Endothelial cell of umbilical vein (primary cell): ENCODE data around the gene GRAMD2B. TPM values are rescaled to one million over a fixed set of nuclear protein-coding genes. Genes with fewer than 3 reads are reported as not detected.
A peak's percentile ranks its signal among the peaks of the same experiment; 100 is the strongest.

ENCODE experiments used
- BruUV-seq: library from RNA; stranded (reverse); fragments of 400-500 nt; replicated peaks from 2 replicates; lab custom pipeline; 2021; lab: Mats Ljungman, UMichigan
- CTCF ChIA-PET: fragments of 300-600, 350-600 bp; sonication (Branson Sonifier 250); formaldehyde crosslinking; loops from one replicate; lab custom pipeline; 2021; ENCODE audit warnings: antibody characterized with exemption, inconsistent platforms; lab: Charles Lee
- POLR2A ChIA-PET: fragments of 300-600, 350-600 bp; sonication (Branson Sonifier 250); formaldehyde crosslinking; loops from one replicate; lab custom pipeline; 2021; ENCODE audit warnings: antibody characterized with exemption, inconsistent platforms; lab: Charles Lee
- DNase-seq: peaks from one replicate; pipeline ENCODE4 v3.0.0-alpha.2; 2011; ENCODE audit warnings: low read depth, low spot score
- FAIRE-seq: peaks from 2 replicates; lab custom pipeline; 2011; peaks lifted over from hg19 to GRCh38; lab: Jason Lieb, UNC
- H2AFZ ChIP-seq: 2 replicates; pipeline ENCODE4 v1.6.0; 2012; ENCODE audit warnings: low read depth, low read length, control low read depth, inconsistent platforms
- H3K27ac ChIP-seq: 2 replicates; pipeline ENCODE4 v1.5.1; 2011; ENCODE audit warnings: low read depth, mild to moderate bottlenecking, control low read depth, low read length, moderate library complexity; ENCODE audit not compliant: insufficient read depth
- H3K27me3 ChIP-seq, 2 experiments: 2 replicates each; pipeline versions ENCODE4 v1.6.0 to v1.6.1; 2011; ENCODE audit warnings: low read length in 2 of 2, mixed read lengths in 1 of 2; ENCODE audit not compliant: control insufficient read depth in 2 of 2, insufficient read depth in 2 of 2
- H3K36me3 ChIP-seq, 2 experiments: 2 replicates in 1 of 2; 3 replicates in 1 of 2; pipeline ENCODE4 v1.5.1; 2011; ENCODE audit warnings: low read length in 2 of 2, mild to moderate bottlenecking in 1 of 2, moderate library complexity in 1 of 2; ENCODE audit not compliant: control insufficient read depth in 2 of 2, insufficient read depth in 2 of 2; ENCODE audit errors: extremely low read depth in 1 of 2
- H3K4me1 ChIP-seq: 3 replicates; pipeline ENCODE4 v1.5.1; 2011; ENCODE audit warnings: mild to moderate bottlenecking, low read length; ENCODE audit not compliant: control insufficient read depth, insufficient read depth; ENCODE audit errors: extremely low read depth
- H3K4me2 ChIP-seq: 2 replicates; pipeline ENCODE4 v1.6.1; 2011; ENCODE audit warnings: low read length, control low read depth, mixed read lengths; ENCODE audit not compliant: insufficient read depth
- H3K4me3 ChIP-seq, 3 experiments: fragments of 200-600 bp in 1 of 3; sonication (generic), shearing (Covaris generic) in 1 of 3; replicated peaks in 1 of 3; 2 replicates each; pipeline ENCODE4 v1.5.1; 2011 to 2016; ENCODE audit warnings: control low read depth in 3 of 3, low read length in 3 of 3, mild to moderate bottlenecking in 2 of 3, inconsistent platforms in 1 of 3, low read depth in 1 of 3, moderate library complexity in 1 of 3; ENCODE audit not compliant: insufficient read depth in 1 of 3
- H3K79me2 ChIP-seq: 2 replicates; pipeline ENCODE4 v1.6.0; 2012; ENCODE audit warnings: low read length, inconsistent platforms; ENCODE audit not compliant: control insufficient read depth, insufficient read depth
- H3K9ac ChIP-seq: replicated peaks from 2 replicates; pipeline ENCODE3; 2011; ENCODE audit warnings: low read length, control low read depth; ENCODE audit not compliant: insufficient read depth; ENCODE audit errors: extremely low read depth
- H3K9me1 ChIP-seq: replicated peaks from 3 replicates; pipeline ENCODE4 v1.6.0; 2011; ENCODE audit warnings: mild to moderate bottlenecking, low read length; ENCODE audit not compliant: control insufficient read depth, insufficient read depth; ENCODE audit errors: extremely low read depth
- H3K9me3 ChIP-seq: replicated peaks from 2 replicates; pipeline ENCODE4 v1.5.1; 2012; ENCODE audit warnings: low read length, inconsistent platforms; ENCODE audit not compliant: control insufficient read depth, insufficient read depth
- H4K20me1 ChIP-seq: replicated peaks from 2 replicates; pipeline ENCODE3; 2011; ENCODE audit warnings: mild to moderate bottlenecking, low read length; ENCODE audit not compliant: control insufficient read depth, insufficient read depth; ENCODE audit errors: extremely low read depth
- CTCF ChIP-seq, 2 donors: IDR thresholded peaks; 1 replicate in 1 of 2; 2 replicates in 1 of 2; pipeline ENCODE4 v1.5.1; 2011; ENCODE audit warnings: low read length in 2 of 2, mild to moderate bottlenecking in 2 of 2, moderate library complexity in 2 of 2, control low read depth in 1 of 2, inconsistent platforms in 1 of 2, low read depth in 1 of 2; ENCODE audit not compliant: insufficient read depth in 1 of 2; ENCODE audit errors: extremely low read depth in 1 of 2
- EZH2 ChIP-seq: IDR thresholded peaks from 2 replicates; pipeline ENCODE4 v1.6.1; 2012; ENCODE audit warnings: borderline replicate concordance, low read depth, mild to moderate bottlenecking, moderate library complexity, low read length, inconsistent platforms; ENCODE audit not compliant: severe bottlenecking
- FOS ChIP-seq: IDR thresholded peaks from 2 replicates; pipeline ENCODE4 v1.6.1; 2011; ENCODE audit warnings: mild to moderate bottlenecking, low read length, moderate library complexity, borderline replicate concordance; ENCODE audit not compliant: insufficient read depth
- GATA2 ChIP-seq: IDR thresholded peaks from 2 replicates; pipeline ENCODE4 v1.7.0; 2011; ENCODE audit warnings: low read depth, mild to moderate bottlenecking, moderate library complexity, mixed read lengths, low read length; ENCODE audit not compliant: insufficient read length, insufficient read depth
- JUN ChIP-seq: IDR thresholded peaks from 2 replicates; pipeline ENCODE4 v1.6.1; 2011; ENCODE audit warnings: borderline replicate concordance, low read depth; ENCODE audit not compliant: insufficient read length, insufficient read depth
- MAX ChIP-seq: IDR thresholded peaks from 2 replicates; pipeline ENCODE4 v1.6.1; 2011; ENCODE audit not compliant: insufficient read depth, insufficient read length
- MYC ChIP-seq: IDR thresholded peaks from one replicate; pipeline ENCODE4 v1.6.1; 2011; ENCODE audit warnings: mild to moderate bottlenecking, low read depth, low read length
- POLR2A ChIP-seq: IDR thresholded peaks from 2 replicates; pipeline ENCODE4 v1.6.1; 2012; ENCODE audit warnings: low read depth, mild to moderate bottlenecking, control low read depth, low read length
- POLR2AphosphoS5 ChIP-seq: IDR thresholded peaks from 2 replicates; pipeline ENCODE4 v1.6.1; 2012; ENCODE audit warnings: low read depth, mild to moderate bottlenecking, control low read depth, low read length, moderate library complexity; ENCODE audit not compliant: insufficient read depth
- dilution Hi-C: fragments of 300-500 bp; cut with MboI; formaldehyde crosslinking; loops from one replicate; pipeline ENCODE4 v1.15.0; 2019; ENCODE audit warnings: low sequenced_read_pairs; ENCODE audit not compliant: extremely low pct_ligation_motif_present
- intact Hi-C: fragments of 100-400 bp; cut with micrococcal nuclease; formaldehyde crosslinking; loops from one replicate; pipeline ENCODE4 v1.10.0; 2022
- polyA plus RNA-seq, 4 experiments: library from polyadenylated mRNA; depleted of rRNA in 3 of 4; stranded (reverse) in 3 of 4; unstranded in 1 of 4; fragments of >200 nt; gene quantifications; 2 replicates each; pipeline versions ENCODE4 v1.2.1 to v1.2.3, GENCODE V29; 2011 to 2012; ENCODE audit warnings: missing spikeins in 1 of 4
- total RNA-seq: library from RNA; stranded (reverse); gene quantifications from 2 replicates; pipeline ENCODE4 v1.2.3, GENCODE V29; 2021

Gene GRAMD2B
- total and polyA plus RNA-seq, 2 donors (not counting 3 experiments of a cell fraction or from before 2014, with no cell fraction given) = 2.0 to 5.5 TPM

DNA sequence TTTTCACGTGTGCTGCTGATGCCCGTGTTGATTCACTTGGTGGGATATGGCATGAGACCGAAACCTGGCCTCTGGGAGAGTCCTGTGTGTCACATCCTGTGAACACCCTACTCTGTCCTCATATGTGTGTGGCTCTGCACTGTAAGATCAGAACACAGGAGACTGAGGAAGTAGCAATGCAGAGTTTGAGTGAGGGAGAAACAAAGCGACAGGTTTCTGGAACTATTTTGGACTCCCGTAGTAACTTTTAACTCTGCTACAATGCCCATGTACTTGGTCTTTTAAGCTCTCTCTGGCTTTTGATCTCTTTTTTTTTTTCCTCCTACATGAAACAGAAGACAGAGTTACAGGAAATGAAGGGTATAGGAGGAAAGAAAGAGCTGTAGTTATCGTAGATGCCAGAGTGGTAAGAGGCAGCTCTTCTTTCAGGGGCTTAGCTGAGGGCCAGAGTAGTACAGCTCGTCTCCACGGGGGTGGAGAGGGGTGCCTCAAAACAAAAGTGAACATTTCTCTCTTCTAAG, 26.6 kb downstream of the GRAMD2B start:
- FAIRE-seq = peak; percentile 40
- Histone ChIP-seq H3K4me1 (peaks cover 5% of the 10 kb centered on the region), H3K36me3 (no peaks in the 10 kb centered on the region), H3K4me3 (no peak overlapping the region), H3K9ac (no peak overlapping the region), H3K9me3 (no peaks in the 10 kb centered on the region), H4K20me1 (no peaks in the 10 kb centered on the region), H3K4me2 (peak overlapping the region; percentile 1), H3K27ac (no peak overlapping the region), H2AFZ (peak overlapping the region; percentile 23), H3K9me1 (no peaks in the 10 kb centered on the region), H3K27me3 (no peaks in the 10 kb centered on the region), H3K79me2 (no peaks in the 10 kb centered on the region)
- TSS peak; percentile 47 for BruUV-seq
- intact Hi-C loops (no loop called here), dilution Hi-C loops (no loop called here)
- peak; percentile 49 for DNase-seq
- no peak for TF ChIP-seq MYC
- TF ChIP-seq POLR2A = no peak
- no peak for TF ChIP-seq MAX
- TF ChIP-seq EZH2 = no peak
- TF ChIP-seq POLR2AphosphoS5 = no peak
- no peak for TF ChIP-seq JUN
- TF ChIP-seq CTCF (IDR thresholded peaks at IDR 0.05; ENCODE audit: extremely low read depth in 1 of 2, insufficient read depth in 1 of 2, low read depth in 1 of 2, low read length in 2 of 2) = no peak
- no peak for TF ChIP-seq FOS
- TF ChIP-seq GATA2 = no peak
- ChIA-PET POLR2A (no interaction called here), CTCF (interaction anchor here (1.0 kb wide), 2 partner anchors 11 to 31 kb away, joined by 3 read pairs; no protein-coding TSS in a partner anchor)
